ENCODE results near the gene AGK. TPM values are rescaled to one million over a fixed set of nuclear protein-coding genes. Genes with fewer than 3 reads are reported as not detected.

Gene AGK
- total and polyA plus RNA-seq, 2 experiments from 2014 or later = 21.9 to 37.9 TPM

GRCh38 chr7:141551782-141552181 lies 572 bp downstream of the AGK start:
- Histone ChIP-seq H3K9me2 (ENCODE audit: insufficient read depth) (no peaks in the 10 kb centered on the region), H3K27me3 (ENCODE audit: insufficient read depth) (no peaks in the 10 kb centered on the region), H3F3A (replicated peaks; ENCODE audit: low read depth) (peaks cover 7% of the 10 kb centered on the region; the same call in 1 of the 2 replicates), H3K36me3 (ENCODE audit: insufficient read depth) (peaks cover 3% of the 10 kb centered on the region; the same call in 1 of the 2 replicates), H2AFZ (peak overlapping the region; percentile 98), H3K27ac (ENCODE audit: low read depth) (no peak overlapping the region), H4K20me1 (replicated peaks; ENCODE audit: insufficient read depth) (no peaks in the 10 kb centered on the region), H3K79me2 (replicated peaks; ENCODE audit: insufficient read depth) (peaks cover 37% of the 10 kb centered on the region), H3K4me3 (peak overlapping the region; percentile 88), H3K4me1 (ENCODE audit: insufficient read depth) (peaks cover 4% of the 10 kb centered on the region), H3K4me2 (peak overlapping the region; percentile 98)
- Mint-ChIP-seq H3K27ac (no peak overlapping the region), H3K36me3 (ENCODE audit: low read depth) (peaks cover 24% of the 10 kb centered on the region), H3K27me3 (ENCODE audit: insufficient read depth, low read depth, poor library complexity) (peaks cover 5% of the 10 kb centered on the region), H3K9me3 (no peaks in the 10 kb centered on the region), H3K4me3 (peak overlapping the region; percentile 80), H3K4me1 (peaks cover 25% of the 10 kb centered on the region)
- TF ChIP-seq JUNB (IDR thresholded peaks at IDR 0.05; ENCODE audit: unreplicated experiment) (no peak), POLR2AphosphoS5 (IDR thresholded peaks at IDR 0.05; ENCODE audit: low read depth) (no peak), REST (IDR thresholded peaks at IDR 0.05; ENCODE audit: unreplicated experiment) (no peak), EZH2 (IDR thresholded peaks at IDR 0.05; ENCODE audit: low read depth, unreplicated experiment) (no peak), ZNF331 (CRISPR knock-in tag; IDR thresholded peaks at IDR 0.05; ENCODE audit: low read depth) (no peak), CREB1 (CRISPR knock-in tag; IDR thresholded peaks at IDR 0.05; ENCODE audit: low read depth) (no peak), ETS1 (IDR thresholded peaks at IDR 0.05) (no peak), ZNF114 (CRISPR knock-in tag; IDR thresholded peaks at IDR 0.05) (no peak), NANOG (IDR thresholded peaks at IDR 0.05; ENCODE audit: borderline replicate concordance) (no peak), CTCF (conservative IDR thresholded peaks at IDR 0.05; ENCODE audit: low read depth in 2 of 2) (no peak), EZH2phosphoT487 (IDR thresholded peaks at IDR 0.05; ENCODE audit: unreplicated experiment) (no peak), STAT1 (IDR thresholded peaks at IDR 0.05; ENCODE audit: unreplicated experiment) (no peak)
- DNase-seq (ENCODE audit: low spot score) (no peak), ATAC-seq (no peak)
